Left hindlimb (tissue), 1 donor: ENCODE results near the gene CD9.

ENCODE experiments used
- DNase-seq: peaks from one replicate; pipeline ENCODE4 v3.0.0-alpha.2; 2018

CD9 gene

DNA sequence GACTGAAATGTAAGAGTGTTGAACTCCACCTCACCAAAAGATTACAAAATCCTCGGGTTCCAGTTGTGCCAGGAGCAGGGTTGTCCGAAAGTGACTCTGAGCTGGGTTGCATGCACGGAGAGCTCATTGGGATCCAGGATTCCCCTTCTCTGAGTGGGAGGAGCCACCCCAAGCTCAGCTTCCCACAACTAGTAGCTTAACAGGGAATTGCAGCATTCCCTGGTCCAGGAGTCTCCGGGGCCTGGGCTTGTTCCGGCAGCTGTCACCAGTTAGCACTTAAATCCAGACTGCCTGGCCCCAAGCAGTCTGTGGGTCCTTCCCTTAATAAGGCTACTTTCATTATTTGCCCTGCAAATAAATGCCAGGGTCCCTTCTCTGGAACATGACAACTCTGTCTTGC is 50.1 kb downstream of the CD9 start:
- no peak for DNase-seq

DNA sequence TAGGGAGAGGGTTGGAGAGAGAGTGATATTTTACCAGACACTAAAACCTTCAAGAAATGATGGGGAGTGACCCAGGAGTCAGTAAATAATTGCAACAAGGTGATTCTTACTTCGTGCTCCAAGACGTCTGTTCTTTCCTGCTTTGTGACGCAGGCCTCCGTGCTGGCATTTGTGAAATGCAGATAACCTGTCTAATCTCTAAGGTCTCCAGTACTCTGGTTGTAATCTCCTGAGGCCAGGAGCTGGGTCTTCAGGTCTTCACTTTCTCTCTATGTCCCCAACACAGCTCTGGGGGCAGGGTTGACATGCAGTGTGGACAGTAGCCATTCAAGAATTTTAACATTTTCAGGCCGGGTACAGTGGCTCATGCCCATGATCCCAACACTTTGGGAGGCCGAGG is 53.1 kb downstream of the CD9 start:
- no peak for DNase-seq

DNA sequence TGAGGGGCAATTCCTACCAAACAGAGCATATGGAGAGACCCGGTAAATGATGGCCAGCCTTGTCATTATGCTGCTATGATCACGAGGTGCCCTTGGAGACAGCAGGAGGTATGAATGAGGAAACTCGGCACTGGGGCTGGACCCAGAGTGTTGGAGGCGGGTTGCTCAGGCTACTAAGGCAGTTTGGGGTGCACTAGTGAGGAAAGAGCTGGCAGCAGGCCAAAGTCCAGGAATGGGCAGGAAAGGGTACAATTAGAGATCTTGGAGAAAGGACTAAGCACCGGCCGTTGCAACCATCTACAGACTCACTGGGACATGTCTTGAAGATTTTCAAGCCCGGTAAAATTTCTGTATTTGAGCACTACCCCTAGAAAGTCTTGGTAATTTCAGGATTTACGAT is 54.3 kb downstream of the CD9 start:
- no peak for DNase-seq

DNA sequence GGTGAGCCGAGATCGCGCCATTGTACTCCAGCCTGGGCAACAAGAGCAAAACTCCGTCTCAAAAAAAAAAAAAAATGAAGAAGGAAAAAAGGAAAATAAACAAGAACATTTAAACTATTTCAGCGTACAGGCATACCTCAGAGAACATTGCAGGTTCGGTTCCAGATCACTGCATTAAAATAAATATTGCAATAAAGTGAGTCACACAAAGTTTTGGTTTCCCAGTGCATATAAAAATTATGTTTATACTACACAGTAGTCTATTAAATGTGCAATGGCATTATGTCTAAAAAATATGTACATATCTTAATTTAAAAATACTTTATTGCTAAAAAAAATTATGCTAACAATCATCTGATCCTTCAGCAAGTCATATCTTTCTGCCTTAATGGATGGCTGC is 56.8 kb downstream of the CD9 start:
- DNase-seq = no peak

DNA sequence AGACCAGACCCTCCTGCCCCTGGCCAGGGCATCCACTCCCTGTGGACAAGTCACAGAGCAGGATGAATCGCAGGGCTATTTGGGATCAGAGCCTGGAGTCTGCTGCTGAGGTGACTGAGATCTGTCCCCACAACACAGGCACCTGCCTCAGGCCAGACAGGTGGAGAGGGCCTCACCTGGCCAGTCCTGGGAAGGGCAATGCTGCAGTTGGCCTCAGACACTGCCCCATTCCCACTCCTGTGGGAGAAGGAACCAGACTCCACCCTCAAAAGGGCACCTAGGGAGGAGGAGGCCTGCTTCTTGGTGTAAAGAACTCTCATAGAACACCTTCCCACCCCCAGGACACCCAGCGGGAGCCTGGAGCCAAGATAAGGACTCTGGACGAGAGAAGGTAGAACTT is 62.0 kb downstream of the CD9 start:
- DNase-seq = no peak

DNA sequence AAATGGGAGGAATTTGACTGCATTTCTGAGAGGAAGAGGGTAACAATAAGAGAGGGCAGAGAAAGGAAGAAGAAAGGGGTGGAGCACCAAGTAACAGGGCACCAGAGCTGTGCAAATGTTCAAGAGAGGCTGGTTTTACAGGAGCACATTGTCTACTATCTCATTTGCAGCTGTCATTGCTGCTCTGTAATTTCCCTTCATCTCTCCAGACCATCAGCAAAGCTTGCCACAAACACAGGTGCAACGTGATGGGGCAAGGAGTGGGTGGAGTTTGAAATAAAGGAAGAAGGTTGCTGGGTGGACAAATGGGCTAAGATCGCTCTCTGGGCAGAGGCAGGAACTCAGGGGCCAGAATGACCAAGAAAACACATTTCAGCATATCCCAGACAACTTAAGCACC is 62.4 kb downstream of the CD9 start:
- DNase-seq = no peak

DNA sequence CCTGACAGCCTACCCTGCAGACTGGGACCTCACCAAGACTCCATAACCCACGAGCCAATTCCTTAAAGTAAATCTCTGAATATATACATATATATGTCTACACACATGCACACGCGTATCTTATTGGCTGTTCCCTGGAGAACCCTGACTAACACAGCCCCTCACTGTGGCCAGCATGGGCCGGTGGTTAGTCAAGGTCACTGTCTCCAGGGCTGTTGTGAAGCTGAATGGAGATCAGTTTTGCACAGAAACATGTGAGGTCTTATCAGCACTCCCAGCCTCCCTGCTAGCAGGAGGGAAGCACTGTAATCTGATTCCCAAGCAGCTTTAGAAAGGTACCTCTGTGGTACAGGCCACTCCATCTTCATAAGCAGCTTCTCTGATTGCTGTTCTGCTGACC is 63.7 kb downstream of the CD9 start:
- no peak for DNase-seq

DNA sequence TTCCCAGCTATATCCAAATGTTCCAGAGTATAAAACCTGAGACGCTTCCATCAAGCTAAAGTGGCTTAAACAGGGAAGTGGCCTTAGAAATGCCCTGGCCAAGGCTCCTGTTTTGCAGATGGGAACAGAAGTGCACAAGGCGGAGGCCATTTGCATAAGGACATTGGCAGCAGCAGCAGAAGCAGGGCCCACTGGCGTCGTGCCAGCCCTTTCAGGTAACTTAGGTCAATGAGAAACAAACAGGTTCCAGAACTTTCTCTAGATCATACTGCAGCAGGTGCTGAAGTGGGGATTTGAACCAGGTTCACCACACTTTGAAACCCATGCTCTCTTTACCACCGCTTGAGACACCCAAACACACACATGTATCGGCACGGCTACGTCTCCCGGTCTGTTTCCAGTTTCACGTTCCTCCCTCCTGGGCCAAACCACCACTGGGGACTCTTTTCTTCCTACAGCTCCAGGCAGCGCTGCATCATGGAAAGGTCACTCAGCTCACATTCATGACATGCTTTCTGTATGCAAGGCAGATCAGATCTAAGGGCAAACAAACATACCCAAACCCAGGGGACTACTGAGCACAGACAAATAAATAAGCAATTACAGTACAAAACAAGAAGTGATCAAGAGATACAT is 64.3 kb downstream of the CD9 start:
- no peak for DNase-seq

DNA sequence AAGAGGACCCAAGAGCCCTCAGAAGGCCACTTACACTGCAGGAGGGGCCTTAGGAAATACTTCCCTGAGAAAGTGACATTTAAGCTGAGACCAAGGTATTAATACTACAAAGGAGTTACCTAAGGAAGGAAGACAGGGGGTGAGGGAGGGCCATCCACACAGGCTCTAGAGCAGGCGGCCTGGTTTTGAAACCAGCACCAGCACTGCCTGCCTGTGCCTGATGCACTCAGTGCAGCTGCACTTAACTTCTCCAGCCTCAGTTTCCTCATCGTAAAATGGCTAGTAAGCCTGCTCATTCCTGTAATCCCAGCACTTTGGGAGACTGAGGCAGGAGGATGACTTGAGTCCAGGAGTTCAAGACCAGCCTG is 64.8 kb downstream of the CD9 start:
- no peak for DNase-seq

DNA sequence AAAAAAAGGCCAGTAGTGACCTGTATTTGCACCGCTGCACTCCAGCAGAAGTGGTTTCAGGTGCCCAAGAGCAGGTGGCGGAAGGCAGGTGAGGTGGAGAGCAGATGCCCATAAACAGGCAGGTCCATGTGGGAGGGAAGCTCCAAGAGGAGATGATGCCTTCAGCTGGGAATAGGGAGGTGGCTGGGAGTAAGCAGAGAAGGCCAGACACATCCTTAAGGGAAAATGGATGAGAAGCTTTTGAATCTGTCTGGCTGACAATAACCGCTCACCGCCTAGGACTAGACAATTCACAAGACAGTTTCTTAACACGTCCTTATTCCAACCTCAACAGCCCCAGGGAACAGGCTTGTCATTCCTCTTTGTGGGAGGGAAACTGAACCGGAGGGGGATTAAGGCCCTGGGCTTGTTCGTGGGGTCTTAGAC is 66.4 kb downstream of the CD9 start:
- no peak for DNase-seq

DNA sequence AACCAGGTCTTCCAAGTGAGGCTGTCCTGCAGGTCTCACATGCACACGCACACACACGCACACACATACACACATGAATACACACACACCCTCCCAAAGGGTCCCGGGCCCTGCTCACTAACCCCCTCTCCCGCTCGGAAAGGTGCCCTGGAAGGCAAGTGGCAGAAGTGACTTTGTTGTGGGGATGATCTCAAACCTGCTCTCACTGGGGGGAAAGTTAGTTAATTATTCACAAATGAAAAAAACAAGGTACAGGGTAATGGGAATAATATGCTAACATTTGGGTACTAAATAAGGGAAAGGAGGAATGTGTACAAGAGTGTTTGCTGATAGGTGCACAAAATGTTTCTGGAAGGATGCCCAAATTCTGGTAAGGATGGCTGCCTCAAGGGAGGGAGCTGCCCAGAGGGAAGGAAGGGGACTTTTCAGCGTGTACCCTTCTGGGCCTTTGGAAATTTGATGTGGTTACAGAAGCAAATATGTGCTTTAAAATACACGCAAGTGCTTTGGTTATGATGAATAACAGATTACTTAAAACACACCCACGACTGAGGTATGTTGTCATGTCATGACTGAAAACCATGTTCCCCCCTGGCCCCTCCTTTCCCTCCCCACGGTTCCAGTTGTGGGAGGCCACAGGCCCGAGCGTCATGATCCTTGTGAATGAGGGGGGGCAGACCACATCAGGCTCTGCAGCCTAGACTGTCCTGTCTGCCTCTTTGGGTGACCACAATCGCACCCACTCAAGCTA is 66.9 kb downstream of the CD9 start:
- DNase-seq = peak; percentile 60

DNA sequence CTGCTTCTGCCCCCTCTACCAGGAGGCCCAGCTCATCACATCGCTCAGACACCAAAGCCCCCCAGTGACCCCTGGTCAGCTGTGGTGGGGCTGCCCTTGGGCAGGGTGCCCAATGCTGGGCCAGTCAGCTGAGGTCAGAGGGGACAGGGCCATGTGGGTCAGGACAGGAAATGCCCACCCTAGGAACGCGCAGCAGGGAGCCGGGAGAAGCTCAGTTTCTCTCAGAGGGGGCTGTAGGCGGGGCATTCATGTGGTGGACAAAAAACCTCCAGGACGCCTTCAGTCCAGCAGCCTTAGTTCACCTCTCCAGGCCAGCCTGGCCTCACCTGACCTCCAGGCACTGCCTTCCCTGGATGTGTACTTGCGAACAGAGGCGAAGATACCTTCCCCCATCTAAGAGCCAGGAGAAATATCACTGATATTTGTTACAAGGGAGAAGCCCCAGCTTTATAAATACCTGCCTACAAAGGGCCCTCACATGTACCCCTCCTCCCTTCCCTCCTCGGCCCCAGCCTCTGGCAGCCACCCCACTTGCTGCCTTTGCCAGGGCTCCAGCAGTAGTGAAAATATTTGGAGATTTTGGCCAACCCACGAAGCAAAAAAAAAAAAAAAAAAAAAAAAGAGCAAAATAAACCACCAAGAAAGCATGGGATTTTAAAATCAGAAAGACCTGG is 68.4 kb downstream of the CD9 start:
- peak; percentile 70 for DNase-seq

DNA sequence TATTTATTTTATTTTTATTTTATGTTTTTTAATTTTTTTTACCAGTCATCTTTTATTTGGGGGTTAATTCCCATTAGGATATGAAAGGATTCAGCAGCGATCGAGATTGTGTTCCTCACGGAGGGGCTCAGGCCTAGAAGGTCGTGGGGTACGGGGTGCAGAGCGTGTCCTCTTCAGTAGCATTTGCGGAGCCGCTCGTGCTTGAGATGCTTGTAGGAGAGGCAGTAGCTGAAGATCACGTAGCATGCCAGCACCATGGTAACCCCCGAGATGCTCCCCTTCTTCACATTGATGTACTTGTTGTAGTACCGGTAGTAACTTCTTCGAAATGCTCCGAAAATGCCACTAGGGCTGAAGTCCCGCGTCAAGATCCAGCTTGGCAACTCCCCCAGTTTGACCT is 69.8 kb downstream of the CD9 start:
- DNase-seq = no peak

DNA sequence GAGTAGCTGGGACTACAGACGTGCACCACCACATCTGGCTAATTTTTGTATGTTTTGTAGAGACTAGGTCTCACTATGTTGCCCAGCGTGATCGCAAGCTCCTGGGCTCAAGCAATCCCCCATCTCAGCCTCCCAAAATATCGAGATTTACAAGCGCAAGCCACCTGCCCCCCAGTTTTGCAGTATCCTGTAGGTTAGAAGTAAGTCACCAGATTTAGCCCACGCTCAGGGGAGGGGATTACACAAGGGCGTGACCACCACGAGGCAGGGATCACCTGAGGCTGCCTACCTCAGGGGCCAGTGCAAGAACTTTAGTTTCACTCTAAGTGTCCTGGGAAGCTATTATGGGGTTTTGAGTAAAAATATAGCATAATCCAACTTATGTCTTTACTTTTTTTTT is 71.1 kb downstream of the CD9 start:
- no peak for DNase-seq

DNA sequence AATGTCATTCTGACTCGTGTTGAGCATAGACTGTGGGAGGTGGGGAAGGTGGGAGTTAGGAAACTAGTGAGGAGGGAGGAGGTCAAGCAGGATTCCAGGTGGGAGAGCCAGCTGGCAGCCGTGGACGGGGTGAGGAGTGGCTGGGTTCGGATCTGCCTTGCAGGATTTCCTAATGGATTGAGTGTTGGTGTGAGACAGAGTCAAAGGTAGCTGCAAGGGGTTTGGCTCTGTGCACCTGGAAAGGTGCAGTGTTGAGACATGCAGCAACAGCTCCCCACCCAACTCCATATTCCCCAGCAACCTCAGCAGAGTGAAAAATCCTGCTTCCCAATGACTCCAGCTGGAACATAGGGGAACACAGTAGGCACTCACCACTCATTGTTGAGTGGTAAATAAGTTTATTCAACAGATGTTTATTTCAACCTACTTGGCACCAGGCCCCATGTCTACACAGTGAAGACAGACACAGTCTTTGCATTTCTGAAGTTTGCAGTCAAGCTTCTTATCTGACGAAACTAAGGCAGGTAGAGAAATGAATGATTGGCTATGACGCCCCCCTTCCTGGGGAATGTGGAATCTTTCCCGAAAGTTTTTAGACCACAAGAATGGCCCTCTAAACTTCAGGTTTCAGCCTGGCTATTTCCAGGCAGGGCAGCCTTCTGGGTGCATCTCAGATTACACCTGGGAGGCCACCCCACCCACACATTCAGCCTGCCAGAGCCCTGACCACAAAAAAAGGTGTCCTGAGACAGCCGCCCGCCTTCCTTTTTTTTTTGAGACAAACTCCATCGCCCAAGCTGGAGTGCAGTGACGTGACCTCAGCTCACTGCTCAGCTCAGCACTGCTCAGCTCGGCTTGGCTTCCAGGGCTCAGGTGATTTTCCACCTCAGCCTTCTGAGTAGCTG is 72.4 kb downstream of the CD9 start:
- DNase-seq = no peak

DNA sequence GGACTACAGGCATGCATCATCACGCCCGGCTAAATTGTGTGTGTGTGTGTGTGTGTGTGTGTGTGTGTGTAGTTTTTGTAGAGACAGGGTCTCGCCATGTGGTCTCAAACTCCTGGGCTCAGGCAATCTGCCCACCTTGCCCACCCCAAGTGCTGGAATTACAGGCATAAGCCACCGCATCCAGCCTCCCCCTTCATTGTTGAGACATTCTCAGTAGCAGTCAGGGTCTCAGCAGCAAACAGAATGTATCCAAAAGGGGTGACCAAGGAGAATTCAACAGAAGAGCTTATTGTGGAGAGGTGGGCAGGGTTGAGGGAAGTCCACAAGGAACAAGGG is 73.0 kb downstream of the CD9 start:
- DNase-seq = no peak

DNA sequence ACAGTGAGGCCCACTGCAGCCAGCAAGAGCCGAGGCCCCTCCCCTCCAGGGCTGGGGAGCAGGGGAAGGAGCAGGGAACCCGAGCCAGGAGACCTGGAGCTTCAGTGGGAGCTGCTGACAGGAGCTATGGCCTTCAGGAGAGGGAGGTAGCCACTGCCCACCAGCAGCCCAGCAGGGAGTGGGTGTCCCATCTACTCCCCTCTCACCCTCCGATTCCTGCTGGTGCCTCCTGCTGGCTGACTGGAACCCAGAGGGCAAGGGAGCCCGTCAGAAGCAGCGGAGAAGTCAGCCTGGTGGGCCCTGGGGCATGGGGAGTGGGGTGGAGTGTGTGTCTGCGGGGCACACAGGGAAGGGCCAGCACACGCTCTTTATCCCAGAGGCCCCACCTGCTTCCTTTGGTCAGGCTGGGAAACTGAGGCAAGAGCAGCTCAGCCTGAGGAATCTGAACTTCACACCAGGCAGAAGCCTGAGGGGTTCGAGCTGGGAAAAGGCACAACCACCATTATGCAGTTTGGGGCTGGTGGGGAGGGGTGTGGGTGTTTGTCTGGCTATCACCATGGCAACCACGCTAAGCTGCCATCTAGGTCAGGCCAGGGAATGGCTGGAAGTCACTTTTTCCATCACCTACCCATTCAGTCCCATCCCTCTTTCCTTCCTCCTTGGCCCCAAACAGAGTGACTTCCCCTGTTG is 73.5 kb downstream of the CD9 start:
- peak; percentile 61 for DNase-seq

DNA sequence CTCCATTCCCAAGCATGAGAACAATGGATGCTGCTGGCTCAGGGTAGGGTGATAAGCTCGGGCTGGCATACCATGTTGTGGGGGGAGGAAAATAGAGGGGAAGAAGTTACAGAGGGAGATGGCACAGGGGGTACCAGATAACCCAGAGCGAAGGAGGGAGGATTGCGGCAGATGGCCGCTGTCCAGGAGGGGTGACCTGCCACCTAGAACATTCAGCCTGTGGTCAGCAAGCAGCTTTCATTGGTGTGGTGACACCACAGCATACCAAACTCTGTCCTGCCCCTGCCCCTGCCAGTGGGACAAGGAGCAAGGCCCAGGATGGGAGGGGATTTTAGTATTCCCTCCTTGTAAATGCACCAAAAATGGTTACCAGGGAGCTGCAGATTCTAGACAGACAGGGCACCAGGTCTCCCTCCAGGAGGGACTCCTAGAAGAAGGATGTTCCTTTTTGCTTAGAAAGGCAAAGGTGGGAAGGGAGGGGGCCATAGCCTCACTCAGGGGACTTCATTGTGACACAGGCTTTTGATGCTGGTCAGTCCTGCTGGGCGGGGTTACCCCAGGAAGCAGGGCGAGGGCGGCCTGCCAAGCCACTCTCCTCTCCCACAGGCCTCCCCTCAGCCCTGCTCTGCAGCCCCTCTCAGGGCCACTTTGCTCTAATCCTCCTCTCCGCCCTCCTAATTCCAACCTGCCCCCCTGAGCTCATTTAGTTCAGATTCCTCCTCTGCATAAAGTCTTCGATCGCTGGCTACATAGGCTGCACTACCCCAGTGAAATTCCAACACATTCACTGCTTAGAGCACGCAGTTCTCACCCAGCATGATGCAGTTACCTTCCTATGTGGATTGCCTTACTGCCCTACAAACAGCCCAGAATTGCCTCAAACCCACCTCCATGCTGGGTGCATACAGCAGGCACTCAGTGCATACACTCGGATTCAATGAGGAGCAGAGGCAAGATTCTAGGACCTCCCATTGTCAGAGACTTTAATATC is 74.3 kb downstream of the CD9 start:
- peak; percentile 60 for DNase-seq

DNA sequence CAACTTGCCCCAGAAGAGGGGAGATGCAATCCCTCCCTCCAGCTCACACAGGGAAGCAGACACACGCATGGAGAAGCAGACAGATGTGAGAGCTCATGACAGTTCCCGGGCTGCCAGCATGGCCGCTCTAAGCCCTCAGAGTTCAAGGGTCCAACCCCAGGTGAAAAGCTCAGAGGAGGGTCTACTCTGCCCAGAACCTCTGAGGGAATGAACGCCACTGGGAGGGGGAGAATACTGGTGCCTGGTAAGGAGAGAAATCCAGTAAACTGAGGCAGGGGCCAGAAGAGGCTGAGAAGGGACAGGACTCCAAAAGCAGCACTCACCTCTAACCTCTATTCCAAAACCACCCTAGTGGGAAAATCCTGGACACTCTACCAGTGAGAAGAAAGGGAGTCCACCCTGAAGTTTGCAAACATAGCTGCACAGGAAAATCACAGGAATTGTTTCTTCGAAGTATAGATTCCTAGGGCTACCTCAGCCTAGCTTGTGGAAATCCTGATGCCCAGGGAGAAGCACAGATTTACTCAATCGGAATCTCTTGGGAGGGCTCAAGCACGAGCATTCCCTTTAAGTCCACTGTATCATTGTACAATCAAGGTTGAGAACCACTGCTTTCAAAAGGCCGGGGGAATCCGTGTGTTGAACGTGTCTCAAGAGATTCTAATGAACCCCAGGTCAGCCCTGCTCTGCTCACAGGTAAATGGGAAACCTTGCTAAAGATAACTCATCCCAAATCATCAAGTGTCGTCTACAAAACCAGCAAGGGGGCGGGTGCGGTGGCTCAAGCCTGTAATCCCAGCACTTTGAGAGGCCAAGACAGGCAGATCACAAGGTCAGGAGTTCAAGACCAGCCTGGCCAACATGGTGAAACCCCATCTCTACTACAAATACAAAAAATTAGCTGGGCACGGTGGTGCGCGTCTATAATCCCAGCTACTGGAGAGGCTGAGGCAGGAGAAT is 76.0 kb downstream of the CD9 start:
- no peak for DNase-seq

DNA sequence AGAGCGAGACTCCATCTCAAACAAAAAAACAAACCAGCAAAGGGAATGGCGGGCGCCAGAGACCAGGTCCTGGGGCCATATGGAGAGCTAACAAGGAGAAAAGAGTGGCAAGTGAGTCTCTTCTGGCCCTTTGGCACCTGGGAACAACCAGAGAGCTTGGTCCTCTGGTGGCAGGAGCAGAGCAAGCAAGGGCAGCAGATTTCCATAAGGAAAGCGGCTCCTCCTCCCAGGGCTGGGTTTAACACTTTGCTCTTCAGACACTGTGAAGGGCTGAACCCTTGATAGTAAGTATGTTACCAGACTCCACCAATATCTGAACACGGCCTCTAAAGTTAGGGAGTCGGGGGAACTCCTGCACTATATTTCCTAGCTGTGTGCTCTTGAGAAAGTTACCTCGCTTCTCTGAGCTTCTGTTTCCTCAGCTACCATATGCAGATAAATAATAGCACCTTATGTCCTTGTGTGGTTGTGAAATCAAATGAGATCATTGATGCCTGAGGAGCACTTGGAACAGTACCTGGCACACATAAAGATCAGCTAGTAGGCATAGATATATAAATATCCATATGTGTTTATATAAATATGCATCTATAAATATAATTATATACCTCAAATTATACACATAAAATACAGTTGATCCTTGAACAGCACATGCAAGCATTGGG is 76.9 kb downstream of the CD9 start:
- DNase-seq = no peak
